Thymus (tissue), 2 donors: ENCODE results near the gene LRCH2. TPM values are rescaled to one million over a fixed set of nuclear protein-coding genes. Genes with fewer than 3 reads are reported as not detected.

ENCODE experiments used
- polyA plus RNA-seq: library from polyadenylated mRNA; stranded (reverse); fragments of 200-250 nt; gene quantifications from one replicate; pipeline ENCODE4 v1.2.3, GENCODE V29; 2013
- total RNA-seq: library from RNA; stranded (reverse); fragments of 120-200 nt; gene quantifications from one replicate; pipeline ENCODE4 v1.2.4, GENCODE V29; 2013
- donor health status: healthy.

Gene LRCH2
- total and polyA plus RNA-seq, 2 donors = 0.98 to 1.0 TPM

Other genes starting within 250 kb of the LRCH2 start
- 1.7 TPM for gene IL13RA2, start 216.5 kb downstream of the LRCH2 start, total RNA-seq
- 7.0 TPM for gene IL13RA2, start 216.5 kb downstream of the LRCH2 start, polyA plus RNA-seq
- gene RBMXL3, start 44.7 kb downstream of the LRCH2 start, total RNA-seq = not detected
- not detected for gene RBMXL3, start 44.7 kb downstream of the LRCH2 start, polyA plus RNA-seq
- not detected for gene LUZP4, start 55.6 kb upstream of the LRCH2 start, total RNA-seq
- gene LUZP4, start 55.6 kb upstream of the LRCH2 start, polyA plus RNA-seq = not detected